ENCODE data around the gene COL19A1. TPM values are rescaled to one million over a fixed set of nuclear protein-coding genes. Genes with fewer than 3 reads are reported as not detected.
A peak's percentile ranks its signal among the peaks of the same experiment; 100 is the strongest.

COL19A1 gene
- polyA plus RNA-seq, 1 donor (not counting 4 experiments of a cell fraction or from before 2014, with no cell fraction given): not detected

- dilution Hi-C loops (cut with MboI; ENCODE audit: extremely low pct_ligation_motif_present, low sequenced_read_pairs): no loop called here
- H3K79me2 ChIP-seq (ENCODE audit: control insufficient read depth, insufficient read depth, low read length): no peaks in the 10 kb centered on the region
- H3K4me2 ChIP-seq (ENCODE audit: control insufficient read depth, extremely low read depth, insufficient read depth, low read depth, low read length): no peak overlapping the region
- no peak for TF ChIP-seq CTCF (optimal IDR thresholded peaks at IDR 0.05 in 1 of 3, IDR thresholded peaks at IDR 0.05 in 1 of 3, conservative IDR thresholded peaks at IDR 0.05 in 1 of 3; ENCODE audit: extremely low read depth in 1 of 3, insufficient read depth in 2 of 3, low read length in 3 of 3)
- TF ChIP-seq EZH2 (IDR thresholded peaks at IDR 0.05; ENCODE audit: low read length): no peak
- H3K4me3 ChIP-seq (ENCODE audit: control insufficient read depth in 2 of 3, extremely low read depth in 1 of 3, insufficient read depth in 2 of 3, low read depth in 1 of 3, low read length in 3 of 3): no peak overlapping the region
- no peaks in the 10 kb centered on the region for H3K36me3 ChIP-seq (ENCODE audit: control insufficient read depth in 2 of 2, extremely low read depth in 1 of 2, insufficient read depth in 2 of 2, low read length in 2 of 2)
- H3K9ac ChIP-seq (ENCODE audit: control insufficient read depth, extremely low read depth, insufficient read depth, low read length): no peak overlapping the region
- DNase-seq (ENCODE audit: low read depth, low spot score) (no peak), FAIRE-seq (peak; percentile 5)
- no peaks in the 10 kb centered on the region for H3K27me3 ChIP-seq (ENCODE audit: control insufficient read depth, extremely low read depth, insufficient read depth, low read length)
- no peaks in the 10 kb centered on the region for H3K9me3 ChIP-seq (ENCODE audit: control insufficient read depth, low read depth, low read length)
- no peaks in the 10 kb centered on the region for H3K9me1 ChIP-seq (ENCODE audit: control insufficient read depth, extremely low read depth, insufficient read depth, low read length)
- no peaks in the 10 kb centered on the region for H3K4me1 ChIP-seq (ENCODE audit: control insufficient read depth, extremely low read depth, insufficient read depth, low read length)
- H2AFZ ChIP-seq (ENCODE audit: control insufficient read depth, low read length): no peak overlapping the region
- no peaks in the 10 kb centered on the region for H4K20me1 ChIP-seq (ENCODE audit: control insufficient read depth, extremely low read depth, insufficient read depth, low read length)
- no peak overlapping the region for H3K27ac ChIP-seq (ENCODE audit: control insufficient read depth, insufficient read depth, low read length)
These were observed 15.2 kb downstream of the COL19A1 start for GRCh38 chr6:69881322-69882151.

- Histone ChIP-seq H3K9me1 (ENCODE audit: control insufficient read depth, extremely low read depth, insufficient read depth, low read length) (no peaks in the 10 kb centered on the region), H3K9me3 (ENCODE audit: control insufficient read depth, low read depth, low read length) (no peaks in the 10 kb centered on the region), H3K36me3 (ENCODE audit: control insufficient read depth in 2 of 2, extremely low read depth in 1 of 2, insufficient read depth in 2 of 2, low read length in 2 of 2) (no peaks in the 10 kb centered on the region), H3K27me3 (ENCODE audit: control insufficient read depth, extremely low read depth, insufficient read depth, low read length) (no peaks in the 10 kb centered on the region), H3K4me1 (ENCODE audit: control insufficient read depth, extremely low read depth, insufficient read depth, low read length) (no peaks in the 10 kb centered on the region), H2AFZ (ENCODE audit: control insufficient read depth, low read length) (no peak overlapping the region), H3K4me2 (ENCODE audit: control insufficient read depth, extremely low read depth, insufficient read depth, low read depth, low read length) (no peak overlapping the region), H3K4me3 (ENCODE audit: control insufficient read depth in 2 of 3, extremely low read depth in 1 of 3, insufficient read depth in 2 of 3, low read depth in 1 of 3, low read length in 3 of 3) (no peak overlapping the region), H4K20me1 (ENCODE audit: control insufficient read depth, extremely low read depth, insufficient read depth, low read length) (no peaks in the 10 kb centered on the region), H3K27ac (ENCODE audit: control insufficient read depth, insufficient read depth, low read length) (no peak overlapping the region), H3K79me2 (ENCODE audit: control insufficient read depth, insufficient read depth, low read length) (no peaks in the 10 kb centered on the region), H3K9ac (ENCODE audit: control insufficient read depth, extremely low read depth, insufficient read depth, low read length) (no peak overlapping the region)
- DNase-seq (ENCODE audit: low read depth, low spot score) (no peak), FAIRE-seq (no peak)
- dilution Hi-C loops (cut with MboI; ENCODE audit: extremely low pct_ligation_motif_present, low sequenced_read_pairs): no loop called here
- TF ChIP-seq CTCF (optimal IDR thresholded peaks at IDR 0.05 in 1 of 3, IDR thresholded peaks at IDR 0.05 in 1 of 3, conservative IDR thresholded peaks at IDR 0.05 in 1 of 3; ENCODE audit: extremely low read depth in 1 of 3, insufficient read depth in 2 of 3, low read length in 3 of 3): no peak
- no peak for TF ChIP-seq EZH2 (IDR thresholded peaks at IDR 0.05; ENCODE audit: low read length)
These were observed 17.2 kb downstream of the COL19A1 start for GRCh38 chr6:69883551-69883950.

Measured in keratinocyte (primary cell).